Liver (tissue), 9 donors: ENCODE data around the gene MAP2K6. TPM values are rescaled to one million over a fixed set of nuclear protein-coding genes. Genes with fewer than 3 reads are reported as not detected.

ENCODE experiments used
- DNase-seq: peaks from one replicate; pipeline ENCODE4 v3.0.0-alpha.2; 2017; ENCODE audit warnings: low spot score
- H3K27ac ChIP-seq, 2 donors: one replicate each; pipeline ENCODE4 v1.7.0; 2013; ENCODE audit warnings: inconsistent platforms in 2 of 2, low read length in 2 of 2, control low read depth in 1 of 2, low read depth in 1 of 2, mild to moderate bottlenecking in 1 of 2
- H3K27me3 ChIP-seq, 4 donors: one replicate each; pipeline versions ENCODE4 v1.6.1 to v1.7.0; 2013; ENCODE audit warnings: low read length in 3 of 4, inconsistent platforms in 1 of 4, mild to moderate bottlenecking in 1 of 4, moderate library complexity in 1 of 4; ENCODE audit not compliant: control insufficient read depth in 4 of 4, insufficient read depth in 4 of 4
- H3K36me3 ChIP-seq, 4 donors: one replicate each; pipeline versions ENCODE4 v1.6.1 to v1.7.0; 2013; ENCODE audit warnings: low read length in 3 of 4, mild to moderate bottlenecking in 3 of 4, low read depth in 1 of 4, moderate library complexity in 1 of 4; ENCODE audit not compliant: control insufficient read depth in 4 of 4, insufficient read depth in 3 of 4
- H3K4me1 ChIP-seq, 4 donors: one replicate each; pipeline versions ENCODE4 v1.6.1 to v1.7.0; 2013; ENCODE audit warnings: low read length in 3 of 4, mild to moderate bottlenecking in 3 of 4, moderate library complexity in 1 of 4; ENCODE audit not compliant: control insufficient read depth in 4 of 4, insufficient read depth in 4 of 4
- H3K4me3 ChIP-seq, 3 donors: one replicate each; pipeline versions ENCODE4 v1.6.1 to v1.7.0; 2013; ENCODE audit warnings: low read length in 3 of 3, control low read depth in 1 of 3, low read depth in 1 of 3, mild to moderate bottlenecking in 1 of 3
- H3K9ac ChIP-seq, 2 donors: one replicate each; pipeline ENCODE4 v1.7.0; 2013; ENCODE audit warnings: low read length in 2 of 2, mild to moderate bottlenecking in 2 of 2, moderate library complexity in 2 of 2, control low read depth in 1 of 2, low read depth in 1 of 2
- H3K9me3 ChIP-seq, 4 donors: one replicate each; pipeline versions ENCODE4 v1.6.1 to v1.7.0; 2013; ENCODE audit warnings: low read length in 3 of 4; ENCODE audit not compliant: control insufficient read depth in 4 of 4
- ATF3 ChIP-seq: IDR thresholded peaks from 2 replicates; pipeline ENCODE4 v1.6.1; 2016; ENCODE audit warnings: antibody characterized with exemption
- CTCF ChIP-seq: fragments of 150-350 bp; IDR thresholded peaks from 2 replicates; pipeline ENCODE4 v1.5.1; 2017; ENCODE audit warnings: improper control_type of control experiment, low read depth, low read length; ENCODE audit not compliant: missing input control
- FOXA1 ChIP-seq: IDR thresholded peaks from 2 replicates; pipeline ENCODE4 v1.6.1; 2016; ENCODE audit warnings: antibody characterized with exemption
- FOXA2 ChIP-seq: IDR thresholded peaks from 2 replicates; pipeline ENCODE4 v1.6.1; 2016; ENCODE audit warnings: antibody characterized with exemption
- HNF4A ChIP-seq, 2 donors: conservative IDR thresholded peaks; 2 replicates each; pipeline ENCODE4 v1.6.1; 2016; ENCODE audit warnings: antibody characterized with exemption in 2 of 2, mild to moderate bottlenecking in 2 of 2
- HNF4G ChIP-seq: IDR thresholded peaks from 2 replicates; pipeline ENCODE4 v1.6.1; 2016; ENCODE audit warnings: antibody characterized with exemption
- JUND ChIP-seq, 2 donors: IDR thresholded peaks; 2 replicates each; pipeline ENCODE4 v1.6.1; 2016; ENCODE audit warnings: antibody characterized with exemption in 2 of 2
- MAX ChIP-seq: IDR thresholded peaks from 2 replicates; pipeline ENCODE4 v1.6.1; 2016; ENCODE audit warnings: antibody characterized with exemption
- NR2F2 ChIP-seq: IDR thresholded peaks from 2 replicates; pipeline ENCODE4 v1.6.1; 2016; ENCODE audit warnings: antibody characterized with exemption
- RAD21 ChIP-seq, 2 donors: IDR thresholded peaks; 2 replicates each; pipeline ENCODE4 v1.6.1; 2016; ENCODE audit warnings: antibody characterized with exemption in 2 of 2, mild to moderate bottlenecking in 2 of 2
- REST ChIP-seq: IDR thresholded peaks from 2 replicates; pipeline ENCODE4 v1.6.1; 2016; ENCODE audit warnings: antibody characterized with exemption, mild to moderate bottlenecking
- RXRA ChIP-seq, 2 donors: IDR thresholded peaks; 2 replicates each; pipeline ENCODE4 v1.6.1; 2017 to 2018; ENCODE audit warnings: antibody characterized with exemption in 2 of 2, mild to moderate bottlenecking in 1 of 2
- SP1 ChIP-seq: IDR thresholded peaks from 2 replicates; pipeline ENCODE4 v1.6.1; 2018; ENCODE audit warnings: antibody characterized with exemption, mild to moderate bottlenecking
- TAF1 ChIP-seq: conservative IDR thresholded peaks from 2 replicates; pipeline ENCODE4 v1.6.1; 2016; ENCODE audit warnings: antibody characterized with exemption, mild to moderate bottlenecking
- YY1 ChIP-seq: IDR thresholded peaks from 2 replicates; pipeline ENCODE4 v1.6.1; 2016; ENCODE audit warnings: antibody characterized with exemption, mild to moderate bottlenecking
- ZBTB33 ChIP-seq: IDR thresholded peaks from 2 replicates; pipeline ENCODE4 v1.6.1; 2016; ENCODE audit warnings: antibody characterized with exemption
- WGBS: extraction: QIAGEN DNeasy Blood & Tissue Kit; methylation state at CpG from one replicate; pipeline ENCODE4 v1.1.7; 2013; 5-methylcytosine and 5-hydroxymethylcytosine counted together
- polyA plus RNA-seq, 2 donors: library from polyadenylated mRNA; stranded (reverse) in 1 of 2; unstranded in 1 of 2; fragments of 200-250 nt in 1 of 2; fragments of >200 nt in 1 of 2; fragmentation: Nextera tagmentation in 1 of 2; extraction: Ambion mirVana in 1 of 2; gene quantifications; one replicate each; pipeline versions ENCODE4 v1.2.1 to v1.2.3, GENCODE V29; 2013 to 2015
- total RNA-seq, 2 donors: library from RNA; depleted of rRNA; stranded (reverse); fragments of >200 nt; gene quantifications; one replicate each; pipeline ENCODE4 v1.2.3, GENCODE V29; 2014
- donor health status: healthy.
- donor health status: healthy.
- donor health status: healthy.
- donor health status: healthy.
- donor health status: healthy.

Gene MAP2K6
- total and polyA plus RNA-seq, 4 donors: 0.31 to 5.4 (median 2.6) TPM

- TF ChIP-seq CTCF (no peak), MAX (no peak), TAF1 (no peak), ATF3 (no peak), FOXA1 (no peak), RXRA (IDR thresholded peaks at IDR 0.05) (no peak), REST (no peak), HNF4A (conservative IDR thresholded peaks at IDR 0.05) (no peak), RAD21 (IDR thresholded peaks at IDR 0.05) (no peak), SP1 (no peak), ZBTB33 (no peak), HNF4G (no peak), FOXA2 (no peak), YY1 (no peak), NR2F2 (no peak), JUND (IDR thresholded peaks at IDR 0.05) (no peak)
- H3K4me1 ChIP-seq: no peaks in the 10 kb centered on the region
- no peaks in the 10 kb centered on the region for H3K9me3 ChIP-seq
- WGBS: 86% methylated on average over 12 of the region's 12 CpGs
- no peaks in the 10 kb centered on the region for H3K27me3 ChIP-seq
- DNase-seq: no peak
- H3K4me3 ChIP-seq: no peak overlapping the region
- H3K9ac ChIP-seq: no peak overlapping the region
- H3K27ac ChIP-seq: no peak overlapping the region
- no peaks in the 10 kb centered on the region for H3K36me3 ChIP-seq
These were observed 46.7 kb downstream of the MAP2K6 start for GRCh38 chr17:69460963-69461922.
